Fibroblast of villous mesenchyme (primary cell): ENCODE data around the gene DRG2. TPM values are rescaled to one million over a fixed set of nuclear protein-coding genes. Genes with fewer than 3 reads are reported as not detected.

Experiments
- DNase-seq: peaks from one replicate; pipeline ENCODE4 v3.0.0-alpha.2; 2010; ENCODE audit warnings: low read depth
- H3K4me3 ChIP-seq: 2 replicates; pipeline ENCODE4 v1.5.1; 2011; ENCODE audit warnings: low read depth, mild to moderate bottlenecking, low read length
- total RNA-seq: library from RNA; depleted of rRNA; stranded (reverse); fragments of >200 nt; gene quantifications from 2 replicates; pipeline ENCODE4 v1.2.3, GENCODE V29; 2012
- TF ChIP-seq, protein P1 (sequence below): IDR thresholded peaks from 2 replicates; pipeline ENCODE4 v1.5.1; 2012; ENCODE audit warnings: low read depth, mild to moderate bottlenecking, low read length; ENCODE audit not compliant: insufficient read depth

Gene DRG2
- total RNA-seq, 1 donor = 33.2 TPM

DNA sequence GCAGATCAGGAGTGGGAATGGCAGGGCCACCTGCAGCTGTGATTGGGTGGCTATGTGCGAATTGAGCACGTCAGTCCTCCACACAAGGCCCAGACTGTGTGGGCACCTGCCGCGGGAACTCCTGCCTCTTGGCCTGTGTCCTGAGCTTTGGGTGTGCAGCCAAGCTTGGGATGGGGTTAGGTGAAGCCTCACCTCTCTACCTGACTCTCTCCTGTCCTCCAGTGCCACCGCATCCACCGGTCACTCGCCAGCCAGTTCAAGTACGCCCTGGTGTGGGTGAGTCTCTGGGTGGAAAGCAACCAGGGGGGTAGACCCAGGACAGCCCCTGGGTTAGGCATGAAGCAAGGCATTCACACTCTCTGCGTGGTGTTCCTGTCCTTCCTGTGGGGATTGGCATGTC lies 18.5 kb downstream of the DRG2 start:
- TF ChIP-seq, protein P1, sequence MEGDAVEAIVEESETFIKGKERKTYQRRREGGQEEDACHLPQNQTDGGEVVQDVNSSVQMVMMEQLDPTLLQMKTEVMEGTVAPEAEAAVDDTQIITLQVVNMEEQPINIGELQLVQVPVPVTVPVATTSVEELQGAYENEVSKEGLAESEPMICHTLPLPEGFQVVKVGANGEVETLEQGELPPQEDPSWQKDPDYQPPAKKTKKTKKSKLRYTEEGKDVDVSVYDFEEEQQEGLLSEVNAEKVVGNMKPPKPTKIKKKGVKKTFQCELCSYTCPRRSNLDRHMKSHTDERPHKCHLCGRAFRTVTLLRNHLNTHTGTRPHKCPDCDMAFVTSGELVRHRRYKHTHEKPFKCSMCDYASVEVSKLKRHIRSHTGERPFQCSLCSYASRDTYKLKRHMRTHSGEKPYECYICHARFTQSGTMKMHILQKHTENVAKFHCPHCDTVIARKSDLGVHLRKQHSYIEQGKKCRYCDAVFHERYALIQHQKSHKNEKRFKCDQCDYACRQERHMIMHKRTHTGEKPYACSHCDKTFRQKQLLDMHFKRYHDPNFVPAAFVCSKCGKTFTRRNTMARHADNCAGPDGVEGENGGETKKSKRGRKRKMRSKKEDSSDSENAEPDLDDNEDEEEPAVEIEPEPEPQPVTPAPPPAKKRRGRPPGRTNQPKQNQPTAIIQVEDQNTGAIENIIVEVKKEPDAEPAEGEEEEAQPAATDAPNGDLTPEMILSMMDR = no peak
- H3K4me3 ChIP-seq = no peak overlapping the region
- DNase-seq = no peak

DNA sequence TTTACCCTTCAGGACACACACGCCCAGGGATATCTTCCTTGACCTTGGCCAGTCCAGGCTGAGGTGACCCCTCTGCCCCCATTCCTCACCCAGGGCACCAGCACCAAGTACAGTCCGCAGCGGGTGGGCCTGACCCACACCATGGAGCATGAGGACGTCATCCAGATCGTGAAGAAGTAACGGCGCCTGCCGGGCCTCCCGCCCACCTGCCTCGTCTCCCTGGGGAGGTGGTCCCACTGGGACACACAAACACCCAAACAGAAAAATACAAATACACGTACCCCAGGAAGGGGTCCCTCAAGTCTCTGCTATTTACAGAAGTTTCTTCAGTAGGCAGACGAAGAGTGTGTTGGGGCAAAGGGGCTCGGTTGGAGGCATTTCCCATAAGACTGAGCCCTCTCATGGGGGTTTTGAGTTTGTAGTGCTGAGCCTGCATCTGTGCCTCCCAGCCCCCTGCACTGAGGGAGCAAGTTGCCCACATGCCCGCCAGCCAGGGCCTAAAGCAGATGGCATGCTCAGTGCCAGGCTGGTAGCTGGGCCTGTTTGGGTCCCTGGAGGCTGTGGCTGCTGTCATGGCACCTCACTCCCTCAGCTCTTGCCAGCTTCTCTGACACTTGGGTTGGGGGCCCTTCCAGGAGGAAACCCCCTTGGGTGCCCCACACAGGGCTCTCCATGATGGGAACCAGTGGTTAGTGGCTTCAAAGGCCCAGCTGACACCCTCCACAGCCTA lies 19.5 kb downstream of the DRG2 start:
- no peak for DNase-seq
- TF ChIP-seq, protein P1 = no peak

GRCh38 chr17:18107971-18108370 lies 20.2 kb downstream of the DRG2 start:
- TF ChIP-seq, protein P1 = no peak
- H3K4me3 ChIP-seq = no peak overlapping the region
- DNase-seq = no peak

More for the DNA sequence above, 19.5 kb downstream of the DRG2 start:
- no peak overlapping the region for H3K4me3 ChIP-seq

GRCh38 chr17:18108401-18109312 lies 20.9 kb downstream of the DRG2 start, which contains the start of gene MYO15A:
TSS of gene MYO15A (plus strand) at chr17:18108756. CDS start at chr17:18118801, 10,045 bp downstream.
- no peak for DNase-seq
- TF ChIP-seq, protein P1 = no peak
- no peak within 1 kb of the TSS for H3K4me3 ChIP-seq

DNA sequence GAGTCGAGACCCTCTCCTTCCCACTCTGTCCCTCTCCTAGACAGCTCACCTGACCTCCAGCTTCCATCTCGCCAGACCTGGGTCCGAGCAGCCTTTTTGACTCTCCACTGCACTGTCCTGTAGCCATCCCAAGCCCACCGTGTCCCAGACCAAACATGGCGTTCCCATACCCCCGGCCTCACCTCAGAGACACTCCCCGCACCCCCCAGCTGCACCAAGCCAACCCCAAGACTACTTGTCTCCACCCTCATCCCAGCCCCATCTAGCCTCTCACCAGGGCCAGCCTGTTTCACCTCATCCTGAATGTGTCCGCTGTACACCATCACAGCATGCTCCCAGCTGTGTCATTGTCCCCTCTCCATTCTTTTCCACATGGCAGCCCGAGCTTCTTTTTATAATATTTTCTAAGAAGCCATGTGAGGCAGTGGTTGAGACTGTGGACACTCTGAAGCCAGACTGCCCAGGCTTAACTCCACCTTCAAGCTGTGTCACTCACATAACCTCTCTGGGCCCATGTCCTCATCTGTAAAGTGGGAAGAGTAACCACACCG lies 22.3 kb downstream of the DRG2 start:
- no peak overlapping the region for H3K4me3 ChIP-seq
- TF ChIP-seq, protein P1 = no peak
- no peak for DNase-seq

GRCh38 chr17:18110636-18111145 lies 22.9 kb downstream of the DRG2 start:
- TF ChIP-seq, protein P1 = no peak

More at GRCh38 chr17:18110636-18111145, 22.9 kb downstream of the DRG2 start:
- H3K4me3 ChIP-seq = no peak overlapping the region
- DNase-seq = no peak
